ENCODE results near the gene MIDN.

GRCh38 chr19:1232652-1233072 is 15.7 kb upstream of the MIDN start:
- TF ChIP-seq, protein P1, sequence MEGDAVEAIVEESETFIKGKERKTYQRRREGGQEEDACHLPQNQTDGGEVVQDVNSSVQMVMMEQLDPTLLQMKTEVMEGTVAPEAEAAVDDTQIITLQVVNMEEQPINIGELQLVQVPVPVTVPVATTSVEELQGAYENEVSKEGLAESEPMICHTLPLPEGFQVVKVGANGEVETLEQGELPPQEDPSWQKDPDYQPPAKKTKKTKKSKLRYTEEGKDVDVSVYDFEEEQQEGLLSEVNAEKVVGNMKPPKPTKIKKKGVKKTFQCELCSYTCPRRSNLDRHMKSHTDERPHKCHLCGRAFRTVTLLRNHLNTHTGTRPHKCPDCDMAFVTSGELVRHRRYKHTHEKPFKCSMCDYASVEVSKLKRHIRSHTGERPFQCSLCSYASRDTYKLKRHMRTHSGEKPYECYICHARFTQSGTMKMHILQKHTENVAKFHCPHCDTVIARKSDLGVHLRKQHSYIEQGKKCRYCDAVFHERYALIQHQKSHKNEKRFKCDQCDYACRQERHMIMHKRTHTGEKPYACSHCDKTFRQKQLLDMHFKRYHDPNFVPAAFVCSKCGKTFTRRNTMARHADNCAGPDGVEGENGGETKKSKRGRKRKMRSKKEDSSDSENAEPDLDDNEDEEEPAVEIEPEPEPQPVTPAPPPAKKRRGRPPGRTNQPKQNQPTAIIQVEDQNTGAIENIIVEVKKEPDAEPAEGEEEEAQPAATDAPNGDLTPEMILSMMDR (IDR thresholded peaks at IDR 0.05; ENCODE audit: extremely low read depth in 1 of 2, insufficient read depth in 1 of 2, low read depth in 1 of 2, low read length in 2 of 2): no peak
- no peak for TF ChIP-seq POLR2A (IDR thresholded peaks at IDR 0.05; ENCODE audit: low read depth, low read length)
- no peak for TF ChIP-seq MAX (IDR thresholded peaks at IDR 0.05; ENCODE audit: insufficient read depth, insufficient read length)

Measured in endothelial cell of umbilical vein (primary cell).